Measurements from ENCODE around the gene USP9X.
"Not testable (repeated sequence)": the region's sequence is repeated elsewhere in the genome, so short reads cannot be mapped to it uniquely, and the experiment has no call there.

The USP9X gene

GRCh38 chrX:41209853-41210252, 124.6 kb downstream of the USP9X start:
- DNase-seq (ENCODE audit: low read depth): no peak
- TF ChIP-seq CTCF (IDR thresholded peaks at IDR 0.05; ENCODE audit: low read depth, low read length, missing control alignments): no peak
- in situ Hi-C loops (cut with HindIII; ENCODE audit: low sequenced_read_pairs): no loop called here
- no peak overlapping the region for H3K4me3 ChIP-seq (ENCODE audit: low read depth, low read length)

GRCh38 chrX:41224605-41225004, 139.4 kb downstream of the USP9X start:
- H3K4me3 ChIP-seq (ENCODE audit: low read depth, low read length): no peak overlapping the region
- in situ Hi-C loops (cut with HindIII; ENCODE audit: low sequenced_read_pairs): loop anchor here (5.0 kb wide), 1 partner anchor 42 kb away; no protein-coding TSS in a partner anchor
- TF ChIP-seq CTCF (IDR thresholded peaks at IDR 0.05; ENCODE audit: low read depth, low read length, missing control alignments): no peak
- no peak for DNase-seq (ENCODE audit: low read depth)

- no peak for TF ChIP-seq CTCF (IDR thresholded peaks at IDR 0.05; ENCODE audit: low read depth, low read length, missing control alignments)
- DNase-seq (ENCODE audit: low read depth): no peak
- H3K4me3 ChIP-seq (ENCODE audit: low read depth, low read length): no peak overlapping the region
- in situ Hi-C loops (cut with HindIII; ENCODE audit: low sequenced_read_pairs): no loop called here
These were observed 148.7 kb downstream of the USP9X start for GRCh38 chrX:41233988-41234387.

- DNase-seq (ENCODE audit: low read depth); in situ Hi-C loops (cut with HindIII; ENCODE audit: low sequenced_read_pairs); H3K4me3 ChIP-seq (ENCODE audit: low read depth, low read length): not testable (repeated sequence)
These were observed 149.2 kb downstream of the USP9X start for GRCh38 chrX:41234471-41234870.

GRCh38 chrX:41234962-41235361, 149.7 kb downstream of the USP9X start:
- in situ Hi-C loops (cut with HindIII; ENCODE audit: low sequenced_read_pairs): no loop called here
- DNase-seq (ENCODE audit: low read depth): no peak
- no peak for TF ChIP-seq CTCF (IDR thresholded peaks at IDR 0.05; ENCODE audit: low read depth, low read length, missing control alignments)
- no peak overlapping the region for H3K4me3 ChIP-seq (ENCODE audit: low read depth, low read length)

GRCh38 chrX:41236629-41237028, 151.4 kb downstream of the USP9X start:
- no peak for DNase-seq (ENCODE audit: low read depth)
- in situ Hi-C loops (cut with HindIII; ENCODE audit: low sequenced_read_pairs): no loop called here
- no peak overlapping the region for H3K4me3 ChIP-seq (ENCODE audit: low read depth, low read length)
- TF ChIP-seq CTCF (IDR thresholded peaks at IDR 0.05; ENCODE audit: low read depth, low read length, missing control alignments): no peak

- in situ Hi-C loops (cut with HindIII; ENCODE audit: low sequenced_read_pairs): no loop called here
- H3K4me3 ChIP-seq (ENCODE audit: low read depth, low read length): no peak overlapping the region
- no peak for TF ChIP-seq CTCF (IDR thresholded peaks at IDR 0.05; ENCODE audit: low read depth, low read length, missing control alignments)
- DNase-seq (ENCODE audit: low read depth): no peak
These were observed 155.3 kb downstream of the USP9X start for GRCh38 chrX:41240509-41240908.
